ENCODE results near the gene NEGR1. TPM values are rescaled to one million over a fixed set of nuclear protein-coding genes. Genes with fewer than 3 reads are reported as not detected.

NEGR1 gene
- total RNA-seq, 1 donor from 2014 or later, result 0.58 TPM

DNA sequence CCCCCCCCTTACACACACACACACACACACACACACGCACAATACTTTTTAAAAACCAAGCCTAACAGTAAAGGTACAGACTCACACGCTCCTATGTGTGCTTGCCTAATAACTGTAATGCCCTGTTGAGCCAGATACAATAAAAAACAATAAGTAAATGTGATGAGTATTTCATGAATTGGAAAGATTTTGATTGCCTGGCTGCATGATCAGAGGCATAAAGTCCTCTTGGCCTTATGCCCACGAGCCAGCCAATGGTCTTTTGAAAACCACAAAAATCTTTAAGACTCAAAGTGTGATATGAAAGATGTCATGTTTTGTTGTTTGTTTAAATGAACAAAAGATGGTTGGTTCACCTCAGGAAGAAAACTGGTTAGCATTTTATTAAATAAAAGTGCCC lies 759.6 kb downstream of the NEGR1 start:
- TF ChIP-seq CTCF (conservative IDR thresholded peaks at IDR 0.05), result no peak
- Mint-ChIP-seq H3K27me3 (ENCODE audit: low read depth) (peaks cover 11% of the 10 kb centered on the region), H3K4me3 (no peak overlapping the region), H3K4me1 (no peaks in the 10 kb centered on the region), H3K9me3 (no peaks in the 10 kb centered on the region), H3K36me3 (ENCODE audit: low read depth) (no peaks in the 10 kb centered on the region), H3K27ac (ENCODE audit: unreplicated experiment) (no peak overlapping the region)
- DNase-seq (ENCODE audit: low read depth, low spot score), result no peak

GRCh38 chr1:71521655-71522264 lies 760.6 kb downstream of the NEGR1 start:
- H3K9me3 Mint-ChIP-seq, result no peaks in the 10 kb centered on the region
- no peaks in the 10 kb centered on the region for H3K4me1 Mint-ChIP-seq
- peak; percentile 75 for TF ChIP-seq CTCF (conservative IDR thresholded peaks at IDR 0.05)
- DNase-seq (ENCODE audit: low read depth, low spot score), result peak; percentile 16
- H3K36me3 Mint-ChIP-seq (ENCODE audit: low read depth), result no peaks in the 10 kb centered on the region
- H3K27ac Mint-ChIP-seq (ENCODE audit: unreplicated experiment), result no peak overlapping the region
- no peak overlapping the region for H3K4me3 Mint-ChIP-seq
- H3K27me3 Mint-ChIP-seq (ENCODE audit: low read depth), result peaks cover 10% of the 10 kb centered on the region

DNA sequence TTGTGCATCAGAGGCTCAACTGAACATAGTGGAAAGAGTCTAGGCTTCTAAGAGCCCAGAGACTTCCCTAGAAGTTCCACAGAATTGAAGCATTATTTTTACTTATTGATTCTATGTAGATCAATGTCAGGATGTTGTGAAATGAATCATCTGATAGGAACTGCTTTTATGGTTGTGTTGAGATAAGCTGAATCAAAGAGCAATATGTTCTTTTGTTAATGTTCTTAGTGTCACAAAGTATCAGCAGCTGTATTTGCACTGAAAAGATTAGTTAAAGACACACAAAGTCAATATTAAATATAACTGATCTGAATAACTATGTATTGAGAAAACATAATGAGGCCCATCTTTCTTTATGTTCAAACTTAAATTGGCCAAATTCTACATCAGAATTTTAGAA lies 770.8 kb downstream of the NEGR1 start:
- no peaks in the 10 kb centered on the region for H3K27me3 Mint-ChIP-seq (ENCODE audit: low read depth)
- H3K27ac Mint-ChIP-seq (ENCODE audit: unreplicated experiment), result no peak overlapping the region
- no peak for TF ChIP-seq CTCF (conservative IDR thresholded peaks at IDR 0.05)
- H3K36me3 Mint-ChIP-seq (ENCODE audit: low read depth), result peaks cover 3% of the 10 kb centered on the region
- peaks cover 4% of the 10 kb centered on the region for H3K9me3 Mint-ChIP-seq
- no peaks in the 10 kb centered on the region for H3K4me1 Mint-ChIP-seq
- DNase-seq (ENCODE audit: low read depth, low spot score), result no peak
- no peak overlapping the region for H3K4me3 Mint-ChIP-seq

GRCh38 chr1:71510725-71511124 lies 771.6 kb downstream of the NEGR1 start:
- no peak for TF ChIP-seq CTCF (conservative IDR thresholded peaks at IDR 0.05)
- DNase-seq (ENCODE audit: low read depth, low spot score), result no peak
- H3K4me1 Mint-ChIP-seq, result no peaks in the 10 kb centered on the region
- H3K27ac Mint-ChIP-seq (ENCODE audit: unreplicated experiment), result no peak overlapping the region
- no peak overlapping the region for H3K4me3 Mint-ChIP-seq
- H3K27me3 Mint-ChIP-seq (ENCODE audit: low read depth), result no peaks in the 10 kb centered on the region
- peaks cover 3% of the 10 kb centered on the region for H3K36me3 Mint-ChIP-seq (ENCODE audit: low read depth)
- peaks cover 4% of the 10 kb centered on the region for H3K9me3 Mint-ChIP-seq

GRCh38 chr1:71509051-71509595 lies 773.2 kb downstream of the NEGR1 start:
- DNase-seq (ENCODE audit: low read depth, low spot score), result no peak
- peaks cover 4% of the 10 kb centered on the region for H3K9me3 Mint-ChIP-seq
- no peaks in the 10 kb centered on the region for H3K27me3 Mint-ChIP-seq (ENCODE audit: low read depth)
- no peak overlapping the region for H3K4me3 Mint-ChIP-seq
- TF ChIP-seq CTCF (conservative IDR thresholded peaks at IDR 0.05), result no peak
- H3K36me3 Mint-ChIP-seq (ENCODE audit: low read depth), result peaks cover 3% of the 10 kb centered on the region
- no peaks in the 10 kb centered on the region for H3K4me1 Mint-ChIP-seq
- no peak overlapping the region for H3K27ac Mint-ChIP-seq (ENCODE audit: unreplicated experiment)
